Right lobe of liver (tissue), 6 donors: ENCODE results near the gene MKI67. TPM values are rescaled to one million over a fixed set of nuclear protein-coding genes. Genes with fewer than 3 reads are reported as not detected.

Experiments
- ATAC-seq, 4 donors: fragments of 200-7000 bp; cut with Tn5 transposase; one replicate each; pipeline ENCODE4 v1.9.1; 2020; ENCODE audit warnings: mild to moderate bottlenecking in 4 of 4, moderate library complexity in 4 of 4
- DNase-seq, 3 donors: peaks; one replicate each; pipeline ENCODE4 v3.0.0-alpha.2; 2020
- H3K27ac ChIP-seq, 3 donors: fragments of 200-600 bp; one replicate each; pipeline ENCODE4 v1.8.0; 2022
- H3K27me3 ChIP-seq, 2 donors: fragments of 200-600 bp; one replicate each; pipeline ENCODE4 v1.8.0; 2022
- H3K36me3 ChIP-seq, 4 donors: fragments of 200-600 bp; sonication (generic) in 1 of 4; one replicate each; pipeline versions ENCODE4 v1.5.1 to v1.8.0; 2017 to 2022; ENCODE audit warnings: control low read depth in 1 of 4
- H3K4me1 ChIP-seq, 4 donors: fragments of 200-600 bp; sonication (generic) in 1 of 4; one replicate each; pipeline versions ENCODE4 v1.5.1 to v1.8.0; 2017 to 2022; ENCODE audit warnings: control low read depth in 1 of 4
- H3K4me3 ChIP-seq, 3 donors: fragments of 200-600 bp; one replicate each; pipeline ENCODE4 v1.8.0; 2022
- H3K9me3 ChIP-seq, 4 donors: fragments of 200-600 bp; sonication (generic) in 1 of 4; one replicate each; pipeline versions ENCODE4 v1.5.1 to v1.8.0; 2017 to 2022; ENCODE audit warnings: control low read depth in 1 of 4
- POLR2A ChIP-seq: fragments of 450-650 bp; IDR thresholded peaks from one replicate; pipeline ENCODE4 v1.6.1; 2017; ENCODE audit warnings: antibody characterized with exemption, mild to moderate bottlenecking
- WGBS: methylation state at CpG from one replicate; pipeline ENCODE4 v1.1.6; 2018; ENCODE audit warnings: low coverage, low lambda C conversion rate; ENCODE audit not compliant: insufficient coverage; ENCODE audit errors: missing lambda C conversion rate; 5-methylcytosine and 5-hydroxymethylcytosine counted together
- intact Hi-C, 2 donors: fragments of 100-400 bp; cut with DNase I; formaldehyde crosslinking; loops; one replicate each; pipeline versions ENCODE4 v1.11.2 to v1.14.1; 2022
- total RNA-seq, 6 experiments: library from RNA; depleted of rRNA in 2 of 6; stranded (reverse); fragments of >200 nt in 2 of 6; fragmentation: NEBNext Ultra II Directional in 3 of 6; extraction: Animal tissue kit (Norgen Biotek cat#: 25700) in 3 of 6; gene quantifications; one replicate each; pipeline versions ENCODE4 v1.1.0 to v1.2.4, GENCODE V29; 2016 to 2023
- TF ChIP-seq, protein P1 (sequence below), 4 donors: fragments of 200-600 bp in 3 of 4; fragments of 450-650 bp in 1 of 4; IDR thresholded peaks; one replicate each; pipeline versions ENCODE4 v1.5.1 to v1.8.0; 2016 to 2022; ENCODE audit warnings: antibody characterized with exemption in 4 of 4, mild to moderate bottlenecking in 2 of 4
- donor health status: DM: no; HTN: yes; CAD: no.
- donor health status: DM: no; HTN: no; CAD: no.
- donor health status: DM: no; HTN: no; CAD: no.
- donor health status: DM: no; HTN: yes; CAD: no.
- donor health status: DM: no; HTN: yes; CAD: no.

Gene MKI67
- total RNA-seq, 6 experiments from 2014 or later: 0.42 to 4.6 (median 1.9) TPM

GRCh38 chr10:128053356-128053755 is 72.9 kb downstream of the MKI67 start:
- Histone ChIP-seq H3K27ac (no peak overlapping the region), H3K4me3 (no peak overlapping the region), H3K36me3 (no peaks in the 10 kb centered on the region), H3K9me3 (no peaks in the 10 kb centered on the region), H3K27me3 (no peaks in the 10 kb centered on the region), H3K4me1 (no peaks in the 10 kb centered on the region)
- no peak for ATAC-seq
- DNase-seq: no peak
- 95% methylated on average over 4 of the region's 7 CpGs for WGBS
- no peak for TF ChIP-seq POLR2A
- TF ChIP-seq, protein P1, sequence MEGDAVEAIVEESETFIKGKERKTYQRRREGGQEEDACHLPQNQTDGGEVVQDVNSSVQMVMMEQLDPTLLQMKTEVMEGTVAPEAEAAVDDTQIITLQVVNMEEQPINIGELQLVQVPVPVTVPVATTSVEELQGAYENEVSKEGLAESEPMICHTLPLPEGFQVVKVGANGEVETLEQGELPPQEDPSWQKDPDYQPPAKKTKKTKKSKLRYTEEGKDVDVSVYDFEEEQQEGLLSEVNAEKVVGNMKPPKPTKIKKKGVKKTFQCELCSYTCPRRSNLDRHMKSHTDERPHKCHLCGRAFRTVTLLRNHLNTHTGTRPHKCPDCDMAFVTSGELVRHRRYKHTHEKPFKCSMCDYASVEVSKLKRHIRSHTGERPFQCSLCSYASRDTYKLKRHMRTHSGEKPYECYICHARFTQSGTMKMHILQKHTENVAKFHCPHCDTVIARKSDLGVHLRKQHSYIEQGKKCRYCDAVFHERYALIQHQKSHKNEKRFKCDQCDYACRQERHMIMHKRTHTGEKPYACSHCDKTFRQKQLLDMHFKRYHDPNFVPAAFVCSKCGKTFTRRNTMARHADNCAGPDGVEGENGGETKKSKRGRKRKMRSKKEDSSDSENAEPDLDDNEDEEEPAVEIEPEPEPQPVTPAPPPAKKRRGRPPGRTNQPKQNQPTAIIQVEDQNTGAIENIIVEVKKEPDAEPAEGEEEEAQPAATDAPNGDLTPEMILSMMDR (IDR thresholded peaks at IDR 0.05): no peak
- intact Hi-C loops: no loop called here

DNA sequence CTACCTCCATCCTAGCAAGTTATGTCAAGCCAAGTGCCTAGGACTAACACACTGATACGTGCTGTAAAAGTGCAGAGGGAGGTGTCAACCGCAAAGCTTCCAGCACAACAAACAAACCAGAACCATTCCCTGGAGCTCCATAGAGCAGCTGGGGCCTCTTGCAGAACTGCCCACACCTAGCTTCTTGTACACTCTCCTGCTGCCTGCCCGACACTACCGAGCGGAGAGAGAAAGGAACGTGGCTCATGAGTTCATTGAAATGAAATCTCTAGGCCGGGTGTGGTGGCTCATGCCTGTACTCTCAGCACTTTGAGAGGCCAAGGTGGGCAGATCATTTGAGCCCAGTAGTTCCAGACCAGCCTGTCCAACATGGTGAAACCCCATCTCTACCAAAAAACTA is 73.5 kb downstream of the MKI67 start:
- intact Hi-C loops: no loop called here
- Histone ChIP-seq H3K27me3 (no peaks in the 10 kb centered on the region), H3K36me3 (no peaks in the 10 kb centered on the region), H3K9me3 (no peaks in the 10 kb centered on the region), H3K4me1 (no peaks in the 10 kb centered on the region), H3K4me3 (no peak overlapping the region), H3K27ac (no peak overlapping the region)
- DNase-seq (no peak), ATAC-seq (no peak)
- whole genome bisulfite sequencing: 85% methylated on average over 2 of the region's 7 CpGs
- TF ChIP-seq POLR2A: no peak
- TF ChIP-seq, protein P1 (IDR thresholded peaks at IDR 0.05): no peak

DNA sequence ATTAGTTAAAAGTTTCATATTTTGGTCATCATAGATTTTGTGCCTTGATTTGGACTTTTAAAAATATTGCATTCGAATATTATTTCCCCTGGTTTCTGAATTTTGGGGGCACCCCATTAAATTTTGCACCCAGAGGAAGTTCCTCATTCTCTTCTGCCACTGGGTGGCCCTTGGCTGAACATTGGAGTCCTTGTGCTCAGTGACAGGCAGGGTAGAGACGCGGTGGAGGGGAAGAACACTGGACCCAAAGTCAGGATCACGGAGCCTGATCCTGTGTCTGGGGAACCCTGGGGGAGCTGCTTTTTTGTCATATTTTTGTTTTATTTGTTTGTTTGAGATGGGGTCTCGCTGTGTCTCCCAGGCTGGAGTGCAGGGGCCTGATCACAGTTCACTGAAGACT is 74.7 kb downstream of the MKI67 start:
- ATAC-seq (peak in 2 of 4 donors; percentile 18 to 42), DNase-seq (no peak)
- TF ChIP-seq POLR2A: no peak
- TF ChIP-seq, protein P1 (IDR thresholded peaks at IDR 0.05): no peak
- Histone ChIP-seq H3K9me3 (no peaks in the 10 kb centered on the region), H3K36me3 (no peaks in the 10 kb centered on the region), H3K4me3 (no peak overlapping the region), H3K27me3 (no peaks in the 10 kb centered on the region), H3K4me1 (no peaks in the 10 kb centered on the region), H3K27ac (no peak overlapping the region)
- 64% methylated on average over 2 of the region's 5 CpGs for WGBS
- intact Hi-C loops: no loop called here

GRCh38 chr10:128050936-128051335 is 75.3 kb downstream of the MKI67 start:
- DNase-seq (no peak), ATAC-seq (peak in 3 of 4 donors; percentile 9 to 26 (median 24))
- Histone ChIP-seq H3K9me3 (no peaks in the 10 kb centered on the region), H3K27ac (no peak overlapping the region), H3K4me3 (no peak overlapping the region), H3K27me3 (no peaks in the 10 kb centered on the region), H3K36me3 (no peaks in the 10 kb centered on the region), H3K4me1 (no peaks in the 10 kb centered on the region)
- TF ChIP-seq, protein P1 (IDR thresholded peaks at IDR 0.05): no peak
- no peak for TF ChIP-seq POLR2A
- intact Hi-C loops: no loop called here

GRCh38 chr10:128050121-128050516 is 76.1 kb downstream of the MKI67 start:
- 21% methylated on average over 1 of the region's 1 CpG for WGBS
- Histone ChIP-seq H3K4me1 (no peaks in the 10 kb centered on the region), H3K27ac (no peak overlapping the region), H3K36me3 (no peaks in the 10 kb centered on the region), H3K9me3 (no peaks in the 10 kb centered on the region), H3K4me3 (no peak overlapping the region), H3K27me3 (no peaks in the 10 kb centered on the region)
- DNase-seq (no peak), ATAC-seq (no peak)
- no peak for TF ChIP-seq POLR2A
- TF ChIP-seq, protein P1 (IDR thresholded peaks at IDR 0.05): no peak
- intact Hi-C loops: no loop called here
